ENCODE results near the gene CACHD1. TPM values are rescaled to one million over a fixed set of nuclear protein-coding genes. Genes with fewer than 3 reads are reported as not detected.

CACHD1 gene
- total and polyA plus RNA-seq, 10 donors = 1.1 to 17.3 (median 11.4) TPM

DNA sequence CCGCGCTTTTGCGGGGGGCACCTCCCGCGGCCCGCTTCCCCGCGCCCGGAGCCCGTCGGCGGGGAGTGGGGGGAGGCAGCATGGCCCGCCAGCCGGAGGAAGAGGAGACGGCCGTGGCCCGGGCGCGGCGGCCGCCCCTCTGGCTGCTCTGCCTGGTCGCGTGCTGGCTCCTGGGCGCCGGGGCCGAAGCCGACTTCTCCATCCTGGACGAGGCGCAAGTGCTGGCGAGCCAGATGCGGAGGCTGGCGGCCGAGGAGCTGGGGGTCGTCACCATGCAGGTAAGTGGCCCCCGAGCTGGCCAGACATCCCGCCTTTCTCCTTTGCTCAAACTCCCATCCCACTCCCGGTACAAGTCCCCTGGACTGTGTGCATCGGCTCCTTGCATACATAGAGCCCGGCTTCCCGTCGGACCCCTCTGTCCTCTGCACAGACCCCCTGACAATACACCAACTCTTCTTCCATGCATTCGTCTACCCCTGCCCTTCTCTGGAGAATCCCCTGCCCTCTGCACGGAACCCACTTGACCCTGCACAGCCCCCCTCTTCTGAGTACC is 812 bp downstream of the CACHD1 start:
- peak; percentile 82 for DNase-seq
- TF ChIP-seq POLR2AphosphoS5 (IDR thresholded peaks at IDR 0.05) (no peak), POLR2A (IDR thresholded peaks at IDR 0.05) (no peak), CTCF (IDR thresholded peaks at IDR 0.05 in 8 of 11, conservative IDR thresholded peaks at IDR 0.05 in 3 of 11) (no peak)
- intact Hi-C loops (cut with DNase I; ENCODE audit: low total_unique reads) = loop anchor here (10.0 kb wide), 1 partner anchor 204 kb away; no protein-coding TSS in a partner anchor
- H3K4me1 ChIP-seq = peaks cover 7 to 54% (median 39%) of the 10 kb centered on the region in 6 donors
- peaks cover 0 to 58% (median 20%) of the 10 kb centered on the region in 7 donors for H3K27me3 ChIP-seq (replicated peaks in 1 of 7)
- 0 to 1% (median 1%) methylated on average over 16 to 43 of the region's 43 CpGs for WGBS, 5 donors
- peak overlapping the region; percentile 52 to 84 (median 60) for H3K4me3 ChIP-seq
- no peaks in the 10 kb centered on the region for H3K9me3 ChIP-seq
- H3K27ac ChIP-seq = peak overlapping the region in 7 of 8 donors; percentile 84 to 87 (median 86)
- H3K36me3 ChIP-seq = no peaks in the 10 kb centered on the region

DNA sequence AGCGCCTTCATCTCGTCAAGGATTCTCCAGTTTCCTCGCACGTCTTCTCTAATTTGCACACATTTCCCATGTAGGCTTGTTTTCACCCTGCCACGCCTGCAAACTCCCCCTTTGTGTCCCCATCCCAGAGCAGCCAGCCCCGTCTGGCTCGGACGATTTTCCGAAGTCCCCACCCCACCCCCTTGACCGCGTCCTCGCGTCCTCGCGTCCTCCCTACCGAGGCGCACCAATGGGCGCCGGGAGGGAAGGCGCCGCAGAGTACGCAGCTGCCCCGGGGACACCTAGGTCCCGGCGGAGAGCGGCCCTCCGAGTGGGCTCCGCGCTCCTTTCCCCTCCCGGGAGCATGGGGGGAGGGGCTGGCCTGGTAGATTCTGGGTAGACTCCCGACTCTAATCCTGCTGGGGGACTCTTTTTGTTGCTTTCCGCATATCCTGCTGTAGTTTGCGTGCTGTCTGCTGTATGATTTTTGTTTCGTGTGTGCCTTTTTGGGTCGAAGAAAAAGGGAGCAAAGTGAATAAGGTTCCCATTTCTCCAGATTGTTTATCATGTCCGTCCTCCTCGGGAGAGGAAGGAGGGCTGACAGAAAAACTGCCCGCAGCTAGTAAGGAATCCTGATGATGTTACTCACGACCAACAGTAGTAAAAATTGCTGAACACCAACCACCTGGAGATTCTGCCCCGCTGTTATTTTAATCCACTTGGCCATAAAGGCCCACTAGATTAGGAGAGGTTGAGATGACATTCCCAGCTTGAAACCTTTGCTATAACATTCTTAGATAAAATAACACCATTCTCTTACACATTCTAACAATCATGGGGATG is 1.5 kb downstream of the CACHD1 start:
- peaks cover 13 to 60% (median 42%) of the 10 kb centered on the region in 6 donors for H3K4me1 ChIP-seq
- H3K27me3 ChIP-seq (replicated peaks in 1 of 7) = peaks cover 0 to 58% (median 20%) of the 10 kb centered on the region in 7 donors
- no peaks in the 10 kb centered on the region for H3K9me3 ChIP-seq
- 3 to 8% (median 4%) methylated on average over 35 to 40 of the region's 40 CpGs for WGBS, 5 donors
- H3K4me3 ChIP-seq = peak overlapping the region; percentile 52 to 84 (median 60)
- no peak for TF ChIP-seq POLR2A (IDR thresholded peaks at IDR 0.05)
- TF ChIP-seq POLR2AphosphoS5 (IDR thresholded peaks at IDR 0.05) = peak; percentile 4 to 73 (median 71)
- H3K27ac ChIP-seq = peak overlapping the region in 7 of 8 donors; percentile 84 to 87 (median 86)
- DNase-seq = peak; percentile 75
- no peaks in the 10 kb centered on the region for H3K36me3 ChIP-seq
- intact Hi-C loops (cut with DNase I; ENCODE audit: low total_unique reads) = loop anchor here (10.0 kb wide), 1 partner anchor 203 kb away; no protein-coding TSS in a partner anchor

- Histone ChIP-seq H3K27me3 (replicated peaks in 1 of 7) (peaks cover 0 to 55% (median 20%) of the 10 kb centered on the region in 7 donors), H3K9me3 (no peaks in the 10 kb centered on the region), H3K36me3 (no peaks in the 10 kb centered on the region), H3K4me1 (peaks cover 13 to 65% (median 44%) of the 10 kb centered on the region in 6 donors), H3K27ac (peak overlapping the region in 5 of 8 donors; percentile 84 to 87 (median 86)), H3K4me3 (peak overlapping the region in 7 of 8 donors; percentile 53 to 84 (median 61))
- TF ChIP-seq CTCF (IDR thresholded peaks at IDR 0.05 in 8 of 11, conservative IDR thresholded peaks at IDR 0.05 in 3 of 11) = no peak
- no peak for TF ChIP-seq POLR2A (IDR thresholded peaks at IDR 0.05)
- TF ChIP-seq POLR2AphosphoS5 (IDR thresholded peaks at IDR 0.05) = no peak
- no peak for DNase-seq
- intact Hi-C loops (cut with DNase I; ENCODE audit: low total_unique reads) = loop anchor here (10.0 kb wide), 1 partner anchor 203 kb away; no protein-coding TSS in a partner anchor
- WGBS, 5 donors = 58 to 69% (median 59%) methylated on average over 9 of the region's 9 CpGs
Measured at GRCh38 chr1:64472040-64472376, 2.1 kb downstream of the CACHD1 start.

DNA sequence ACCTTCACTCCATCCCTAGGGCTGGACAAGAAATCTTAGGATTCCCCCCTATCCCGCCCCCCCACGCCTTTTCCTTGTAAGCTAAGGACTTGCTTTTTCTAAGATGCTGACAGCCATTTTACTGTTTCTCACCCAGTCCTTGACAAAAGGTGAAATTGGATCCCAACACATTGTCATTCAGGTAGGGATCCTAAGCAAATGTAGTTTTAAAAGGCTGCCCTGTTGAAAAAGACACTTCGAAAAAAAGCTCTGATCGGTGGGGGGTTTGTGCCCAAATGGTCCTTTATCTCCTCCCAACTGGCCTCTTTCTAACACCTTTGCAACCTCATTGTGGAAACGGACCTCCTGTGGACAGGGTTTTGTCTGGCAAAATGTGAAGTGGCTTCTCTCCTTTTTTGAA is 2.9 kb downstream of the CACHD1 start:
- H3K36me3 ChIP-seq = no peaks in the 10 kb centered on the region
- H3K27me3 ChIP-seq (replicated peaks in 1 of 7) = peaks cover 0 to 47% (median 20%) of the 10 kb centered on the region in 7 donors
- peaks cover 13 to 69% (median 46%) of the 10 kb centered on the region in 6 donors for H3K4me1 ChIP-seq
- H3K27ac ChIP-seq = no peak overlapping the region
- TF ChIP-seq CTCF (IDR thresholded peaks at IDR 0.05 in 8 of 11, conservative IDR thresholded peaks at IDR 0.05 in 3 of 11) = no peak
- no peak for TF ChIP-seq POLR2A (IDR thresholded peaks at IDR 0.05)
- TF ChIP-seq POLR2AphosphoS5 (IDR thresholded peaks at IDR 0.05) = no peak
- no peaks in the 10 kb centered on the region for H3K9me3 ChIP-seq
- DNase-seq = no peak
- intact Hi-C loops (cut with DNase I; ENCODE audit: low total_unique reads) = loop anchor here (10.0 kb wide), 1 partner anchor 202 kb away; no protein-coding TSS in a partner anchor
- 86 to 93% (median 91%) methylated on average over 5 of the region's 5 CpGs for WGBS, 5 donors
- H3K4me3 ChIP-seq = peak overlapping the region in 3 of 8 donors; percentile 61 to 84 (median 71)
